Activated naive CD4-positive, alpha-beta T cell treated with anti-CD3 and anti-CD28 coated beads, Interleukin-2, amount 50 U/mL, for 16 hours (primary cell): ENCODE results near the gene TPK1.

Experiments
- DNase-seq: peaks from one replicate; pipeline ENCODE4 v3.0.0-alpha.2; 2020

Gene TPK1

GRCh38 chr7:144835652-144836544 lies at the start of gene TPK1:
TSS of gene TPK1 (minus strand) at chr7:144836053. CDS start at chr7:144835602, 451 bp downstream.
- DNase-seq, result peak; percentile 89

GRCh38 chr7:144885478-144885877 lies 49.6 kb upstream of the TPK1 start:
- no peak for DNase-seq

- DNase-seq, result no peak
Observed at GRCh38 chr7:144884896-144885295, 49.0 kb upstream of the TPK1 start.

GRCh38 chr7:144873316-144873845 lies 37.5 kb upstream of the TPK1 start:
- DNase-seq, result no peak

GRCh38 chr7:144869082-144869481 lies 33.2 kb upstream of the TPK1 start:
- DNase-seq, result no peak

GRCh38 chr7:144866189-144866588 lies 30.3 kb upstream of the TPK1 start:
- no peak for DNase-seq

GRCh38 chr7:144863320-144863647 lies 27.4 kb upstream of the TPK1 start:
- DNase-seq, result no peak

GRCh38 chr7:144862612-144863319 lies 26.9 kb upstream of the TPK1 start:
- DNase-seq, result no peak

GRCh38 chr7:144859739-144860138 lies 23.9 kb upstream of the TPK1 start:
- DNase-seq, result no peak

- no peak for DNase-seq
Observed at GRCh38 chr7:144857463-144857862, 21.6 kb upstream of the TPK1 start.

GRCh38 chr7:144854839-144855424 lies 19.1 kb upstream of the TPK1 start:
- DNase-seq, result no peak

- DNase-seq, result no peak
Observed at GRCh38 chr7:144853542-144853941, 17.7 kb upstream of the TPK1 start.

- DNase-seq, result no peak
Observed at GRCh38 chr7:144848078-144848477, 12.2 kb upstream of the TPK1 start.

- no peak for DNase-seq
Observed at GRCh38 chr7:144842377-144842851, 6.6 kb upstream of the TPK1 start.

GRCh38 chr7:144836545-144836842 lies 641 bp upstream of the TPK1 start:
- no peak for DNase-seq

GRCh38 chr7:144835155-144835611 lies 670 bp downstream of the TPK1 start:
- no peak for DNase-seq

- peak; percentile 29 for DNase-seq
Observed at GRCh38 chr7:144834641-144835144, 1.2 kb downstream of the TPK1 start.

- no peak for DNase-seq
Observed at GRCh38 chr7:144830811-144831210, 5.0 kb downstream of the TPK1 start.

GRCh38 chr7:144830024-144830785 lies 5.6 kb downstream of the TPK1 start:
- DNase-seq, result no peak

GRCh38 chr7:144827621-144828020 lies 8.2 kb downstream of the TPK1 start:
- no peak for DNase-seq

GRCh38 chr7:144826208-144826607 lies 9.6 kb downstream of the TPK1 start:
- no peak for DNase-seq

- DNase-seq, result no peak
Observed at GRCh38 chr7:144824360-144824759, 11.5 kb downstream of the TPK1 start.

- DNase-seq, result no peak
Observed at GRCh38 chr7:144822223-144822622, 13.6 kb downstream of the TPK1 start.
